Mesendoderm (in vitro differentiated cells): Measurements from ENCODE around the gene MAP4.

ENCODE experiments used
- DNase-seq: peaks from one replicate; pipeline ENCODE4 v3.0.0; 2013
- H2AK5ac ChIP-seq: 2 replicates; pipeline ENCODE4 v1.6.1; 2013; ENCODE audit warnings: low read length, inconsistent platforms
- H2BK120ac ChIP-seq: 2 replicates; pipeline ENCODE4 v1.6.1; 2013; ENCODE audit warnings: low read depth, mild to moderate bottlenecking, low read length, moderate library complexity, mixed read lengths
- H2BK15ac ChIP-seq: replicated peaks from 2 replicates; pipeline ENCODE4 v1.6.1; 2013; ENCODE audit warnings: low read depth, mild to moderate bottlenecking, moderate library complexity
- H2BK5ac ChIP-seq: 2 replicates; pipeline ENCODE4 v1.6.1; 2013; ENCODE audit warnings: low read length, inconsistent platforms
- H3K18ac ChIP-seq: 2 replicates; pipeline ENCODE4 v1.6.1; 2013; ENCODE audit warnings: mild to moderate bottlenecking, low read length, mixed read lengths
- H3K23ac ChIP-seq: one replicate; pipeline ENCODE4 v1.6.1; 2013; ENCODE audit warnings: low read length
- H3K27ac ChIP-seq: 2 replicates; pipeline ENCODE4 v1.5.1; 2013; ENCODE audit warnings: low read depth, mild to moderate bottlenecking, inconsistent platforms, low read length, moderate library complexity
- H3K27me3 ChIP-seq: 2 replicates; pipeline ENCODE4 v1.6.1; 2013; ENCODE audit warnings: low read length, control low read depth, mild to moderate bottlenecking, inconsistent platforms; ENCODE audit not compliant: insufficient read depth, poor library complexity
- H3K36me3 ChIP-seq: 2 replicates; pipeline ENCODE4 v1.6.1; 2013; ENCODE audit warnings: low read length, inconsistent platforms; ENCODE audit not compliant: control insufficient read depth, insufficient read depth
- H3K4ac ChIP-seq: one replicate; pipeline ENCODE4 v1.6.1; 2013; ENCODE audit warnings: low read depth, mild to moderate bottlenecking, low read length, moderate library complexity
- H3K4me1 ChIP-seq: 2 replicates; pipeline ENCODE4 v1.6.1; 2013; ENCODE audit warnings: low read depth, low read length, inconsistent platforms; ENCODE audit not compliant: control insufficient read depth
- H3K4me2 ChIP-seq: 2 replicates; pipeline ENCODE4 v1.6.1; 2013; ENCODE audit warnings: low read length
- H3K4me3 ChIP-seq: 2 replicates; pipeline ENCODE4 v1.5.1; 2013; ENCODE audit warnings: mild to moderate bottlenecking, low read length
- H3K56ac ChIP-seq: one replicate; pipeline ENCODE4 v1.6.1; 2013; ENCODE audit warnings: low read length
- H3K79me1 ChIP-seq: 2 replicates; pipeline ENCODE4 v1.6.1; 2013; ENCODE audit warnings: low read length, inconsistent platforms
- H3K79me2 ChIP-seq: 2 replicates; pipeline ENCODE4 v1.6.1; 2013; ENCODE audit warnings: mild to moderate bottlenecking, low read length; ENCODE audit not compliant: control insufficient read depth, insufficient read depth
- H3K9ac ChIP-seq: 2 replicates; pipeline ENCODE4 v1.6.1; 2013; ENCODE audit warnings: low read length, inconsistent platforms
- H4K5ac ChIP-seq: one replicate; pipeline ENCODE4 v1.6.1; 2013; ENCODE audit warnings: low read length
- H4K8ac ChIP-seq: one replicate; pipeline ENCODE4 v1.6.1; 2013; ENCODE audit warnings: low read depth, mild to moderate bottlenecking, control low read depth, low read length, moderate library complexity
- WGBS: extraction: QIAGEN DNeasy Blood & Tissue Kit; methylation state at CpG from one replicate; pipeline ENCODE4 v1.1.7; 2013; ENCODE audit warnings: low lambda C conversion rate, missing lambda C conversion rate; ENCODE audit not compliant: insufficient coverage; ENCODE audit errors: extremely low coverage; 5-methylcytosine and 5-hydroxymethylcytosine counted together

The MAP4 gene

GRCh38 chr3:47916696-47917095, 99.5 kb downstream of the MAP4 start:
- no CpG with 5 or more reads among the region's 2 CpGs for WGBS
- no peak overlapping the region for H3K23ac ChIP-seq
- H2BK15ac ChIP-seq, result no peak overlapping the region
- H3K4ac ChIP-seq, result no peak overlapping the region
- no peak overlapping the region for H4K8ac ChIP-seq
- no peak overlapping the region for H3K56ac ChIP-seq
- H3K4me2 ChIP-seq, result no peak overlapping the region
- no peak overlapping the region for H2BK5ac ChIP-seq
- no peak overlapping the region for H2BK120ac ChIP-seq
- no peak overlapping the region for H2AK5ac ChIP-seq
- no peak overlapping the region for H3K27ac ChIP-seq
- no peak for DNase-seq
- H4K5ac ChIP-seq, result no peak overlapping the region
- peaks cover 18% of the 10 kb centered on the region for H3K36me3 ChIP-seq
- peaks cover 3% of the 10 kb centered on the region for H3K79me1 ChIP-seq
- H3K9ac ChIP-seq, result no peak overlapping the region
- no peaks in the 10 kb centered on the region for H3K79me2 ChIP-seq
- H3K27me3 ChIP-seq, result no peaks in the 10 kb centered on the region
- peaks cover 3% of the 10 kb centered on the region for H3K4me1 ChIP-seq
- H3K4me3 ChIP-seq, result no peak overlapping the region
- no peak overlapping the region for H3K18ac ChIP-seq

GRCh38 chr3:47916201-47916600, 100.0 kb downstream of the MAP4 start:
- no peaks in the 10 kb centered on the region for H3K79me2 ChIP-seq
- H3K27me3 ChIP-seq, result no peaks in the 10 kb centered on the region
- no CpG with 5 or more reads among the region's 5 CpGs for WGBS
- H2AK5ac ChIP-seq, result no peak overlapping the region
- no peak overlapping the region for H2BK120ac ChIP-seq
- H3K36me3 ChIP-seq, result peaks cover 18% of the 10 kb centered on the region
- no peak overlapping the region for H2BK15ac ChIP-seq
- H3K18ac ChIP-seq, result no peak overlapping the region
- no peak overlapping the region for H3K4ac ChIP-seq
- DNase-seq, result no peak
- no peak overlapping the region for H4K8ac ChIP-seq
- no peak overlapping the region for H3K9ac ChIP-seq
- no peak overlapping the region for H3K4me3 ChIP-seq
- no peak overlapping the region for H3K56ac ChIP-seq
- no peak overlapping the region for H2BK5ac ChIP-seq
- H3K23ac ChIP-seq, result no peak overlapping the region
- H3K27ac ChIP-seq, result no peak overlapping the region
- peaks cover 3% of the 10 kb centered on the region for H3K4me1 ChIP-seq
- no peak overlapping the region for H3K4me2 ChIP-seq
- H3K79me1 ChIP-seq, result peaks cover 3% of the 10 kb centered on the region
- no peak overlapping the region for H4K5ac ChIP-seq

- Histone ChIP-seq H3K18ac (no peak overlapping the region), H2BK15ac (no peak overlapping the region), H3K79me1 (peaks cover 3% of the 10 kb centered on the region), H3K27me3 (no peaks in the 10 kb centered on the region), H3K4me1 (peaks cover 5% of the 10 kb centered on the region), H3K4ac (no peak overlapping the region), H3K79me2 (no peaks in the 10 kb centered on the region), H3K4me2 (no peak overlapping the region), H3K36me3 (peaks cover 13% of the 10 kb centered on the region), H4K8ac (no peak overlapping the region), H3K4me3 (no peak overlapping the region), H3K23ac (no peak overlapping the region), H3K56ac (no peak overlapping the region), H4K5ac (no peak overlapping the region), H2BK5ac (no peak overlapping the region), H3K27ac (no peak overlapping the region), H2AK5ac (no peak overlapping the region), H2BK120ac (no peak overlapping the region), H3K9ac (no peak overlapping the region)
- no peak for DNase-seq
- no CpG with 5 or more reads among the region's 6 CpGs for WGBS
Observed at GRCh38 chr3:47912006-47912504, 104.2 kb downstream of the MAP4 start.

- WGBS, result no CpG with 5 or more reads among the region's 4 CpGs
- H3K27ac ChIP-seq, result peak overlapping the region; percentile 74
Observed at GRCh38 chr3:47910777-47911440, 105.3 kb downstream of the MAP4 start.

GRCh38 chr3:47910233-47910632, 106.0 kb downstream of the MAP4 start:
- Histone ChIP-seq H3K4me2 (no peak overlapping the region), H3K18ac (peak overlapping the region; percentile 28), H3K23ac (no peak overlapping the region), H3K9ac (no peak overlapping the region), H2AK5ac (no peak overlapping the region), H3K79me1 (no peaks in the 10 kb centered on the region), H3K79me2 (no peaks in the 10 kb centered on the region), H2BK15ac (no peak overlapping the region), H3K4ac (no peak overlapping the region), H3K27me3 (no peaks in the 10 kb centered on the region), H4K5ac (no peak overlapping the region), H3K36me3 (peaks cover 4% of the 10 kb centered on the region), H3K4me1 (peaks cover 5% of the 10 kb centered on the region), H3K4me3 (no peak overlapping the region), H3K27ac (no peak overlapping the region), H2BK120ac (no peak overlapping the region), H3K56ac (no peak overlapping the region), H2BK5ac (no peak overlapping the region), H4K8ac (no peak overlapping the region)
- no peak for DNase-seq
- no CpG with 5 or more reads among the region's 1 CpG for WGBS

More at GRCh38 chr3:47910777-47911440, 105.3 kb downstream of the MAP4 start:
- Histone ChIP-seq H3K4me2 (no peak overlapping the region), H4K5ac (no peak overlapping the region), H3K36me3 (peaks cover 10% of the 10 kb centered on the region), H3K23ac (no peak overlapping the region), H2BK5ac (no peak overlapping the region), H3K56ac (no peak overlapping the region), H3K18ac (no peak overlapping the region), H3K4ac (no peak overlapping the region), H2BK15ac (no peak overlapping the region), H4K8ac (no peak overlapping the region), H3K4me3 (no peak overlapping the region), H2AK5ac (no peak overlapping the region), H3K79me2 (no peaks in the 10 kb centered on the region), H3K9ac (no peak overlapping the region), H3K79me1 (peaks cover 3% of the 10 kb centered on the region), H2BK120ac (no peak overlapping the region), H3K4me1 (peaks cover 5% of the 10 kb centered on the region), H3K27me3 (no peaks in the 10 kb centered on the region)
- DNase-seq, result peak; percentile 93

- WGBS, result no CpG with 5 or more reads among the region's 2 CpGs
- Histone ChIP-seq H2BK5ac (no peak overlapping the region), H3K4me2 (no peak overlapping the region), H3K4ac (no peak overlapping the region), H3K36me3 (peaks cover 3% of the 10 kb centered on the region), H3K18ac (peak overlapping the region; percentile 8), H3K27me3 (no peaks in the 10 kb centered on the region), H3K4me3 (no peak overlapping the region), H4K8ac (no peak overlapping the region), H3K79me1 (no peaks in the 10 kb centered on the region), H3K4me1 (peaks cover 5% of the 10 kb centered on the region), H2BK120ac (no peak overlapping the region), H3K79me2 (no peaks in the 10 kb centered on the region), H3K9ac (no peak overlapping the region), H4K5ac (no peak overlapping the region), H2AK5ac (no peak overlapping the region), H3K56ac (no peak overlapping the region), H2BK15ac (no peak overlapping the region), H3K27ac (no peak overlapping the region), H3K23ac (no peak overlapping the region)
- no peak for DNase-seq
Observed at GRCh38 chr3:47909607-47910006, 106.6 kb downstream of the MAP4 start.
